ENCODE results near the gene TRPV5. TPM values are rescaled to one million over a fixed set of nuclear protein-coding genes. Genes with fewer than 3 reads are reported as not detected.
"Not testable (repeated sequence)": the region's sequence is repeated elsewhere in the genome, so short reads cannot be mapped to it uniquely, and the experiment has no call there.

The TRPV5 gene
- total RNA-seq (0.26 TPM), polyA plus RNA-seq (not detected)

DNA sequence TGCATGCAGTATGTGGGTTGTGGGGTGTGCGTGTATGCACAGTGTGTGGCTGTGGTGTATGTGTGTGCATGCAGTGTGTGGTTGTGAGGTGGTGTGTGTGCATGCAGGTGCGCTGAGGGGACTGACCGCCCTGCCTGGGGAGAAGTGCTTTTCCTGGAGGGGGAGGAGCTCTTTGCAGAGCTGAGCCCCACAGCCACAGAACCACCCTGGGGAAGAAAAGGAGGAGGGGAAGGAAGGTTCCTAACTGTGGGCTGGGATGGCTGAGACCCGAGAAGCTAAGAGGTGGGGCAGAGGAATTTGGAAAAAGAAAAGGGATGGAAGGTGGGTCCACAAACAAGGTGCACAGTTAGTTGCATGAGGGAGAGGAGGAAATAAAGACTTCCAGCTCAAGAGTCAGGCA lies at the start of gene TRPV5:
TRPV5 (minus strand) TSS at position 123 of the 400 bp plus-strand sequence. CDS start 287 bp downstream, outside the sequence.
- no peaks in the 10 kb centered on the region for H3K4me1 ChIP-seq (ENCODE audit: insufficient read depth)
- H3K27ac ChIP-seq (ENCODE audit: low read depth) = no peak within 1 kb of the TSS
- H3K4me3 ChIP-seq (ENCODE audit: low read depth, low read length) = no peak within 1 kb of the TSS
- DNase-seq (ENCODE audit: extremely low spot score) = no peak
- WGBS = 76% methylated on average over 4 of the region's 4 CpGs
- no peaks in the 10 kb centered on the region for H3K36me3 ChIP-seq (ENCODE audit: insufficient read depth)

- 88% methylated on average over 4 of the region's 4 CpGs for WGBS
Measured at GRCh38 chr7:142978402-142978801, 44.9 kb upstream of the TRPV5 start.

GRCh38 chr7:142974626-142975025 lies 41.1 kb upstream of the TRPV5 start:
- Histone ChIP-seq H3K27ac (ENCODE audit: low read depth) (no peak overlapping the region), H3K4me3 (ENCODE audit: low read depth, low read length) (no peak overlapping the region), H3K4me1 (ENCODE audit: insufficient read depth) (no peaks in the 10 kb centered on the region), H3K36me3 (ENCODE audit: insufficient read depth) (no peaks in the 10 kb centered on the region)
- no peak for DNase-seq (ENCODE audit: extremely low spot score)
- 77% methylated on average over 3 of the region's 3 CpGs for WGBS

More at GRCh38 chr7:142978402-142978801, 44.9 kb upstream of the TRPV5 start:
- not testable (repeated sequence) for H3K36me3 ChIP-seq (ENCODE audit: insufficient read depth); H3K27ac ChIP-seq (ENCODE audit: low read depth); H3K4me1 ChIP-seq (ENCODE audit: insufficient read depth); H3K4me3 ChIP-seq (ENCODE audit: low read depth, low read length); DNase-seq (ENCODE audit: extremely low spot score)

DNA sequence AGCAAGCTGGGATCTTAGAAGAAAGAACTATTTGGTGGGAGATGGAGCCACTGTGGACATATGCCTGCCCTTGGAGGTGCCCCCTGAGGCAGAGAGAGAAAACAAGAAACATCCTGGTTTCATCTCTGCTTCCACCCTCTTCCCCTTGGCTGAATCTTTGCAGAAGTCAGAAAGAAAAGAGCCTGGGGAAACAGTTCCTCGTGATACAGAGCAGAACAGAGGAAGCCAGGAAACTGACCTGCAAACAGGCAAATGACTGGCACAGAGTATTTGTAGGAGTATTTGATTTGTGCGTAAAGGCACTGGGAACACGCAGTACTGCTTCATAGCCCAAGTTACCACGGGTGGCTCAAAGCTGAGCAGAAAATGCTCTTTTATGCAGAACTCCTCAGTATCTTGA lies 35.6 kb upstream of the TRPV5 start:
- H3K4me1 ChIP-seq (ENCODE audit: insufficient read depth) = no peaks in the 10 kb centered on the region
- no peak for DNase-seq (ENCODE audit: extremely low spot score)

GRCh38 chr7:142968229-142968628 lies 34.7 kb upstream of the TRPV5 start:
- Histone ChIP-seq H3K4me1 (ENCODE audit: insufficient read depth) (no peaks in the 10 kb centered on the region), H3K4me3 (ENCODE audit: low read depth, low read length) (no peak overlapping the region), H3K27ac (ENCODE audit: low read depth) (no peak overlapping the region), H3K36me3 (ENCODE audit: insufficient read depth) (no peaks in the 10 kb centered on the region)
- 84% methylated on average over 4 of the region's 4 CpGs for WGBS
- DNase-seq (ENCODE audit: extremely low spot score) = no peak

More for the DNA sequence above, 35.6 kb upstream of the TRPV5 start:
- no peaks in the 10 kb centered on the region for H3K36me3 ChIP-seq (ENCODE audit: insufficient read depth)
- WGBS = 64% methylated on average over 4 of the region's 4 CpGs
- no peak overlapping the region for H3K27ac ChIP-seq (ENCODE audit: low read depth)
- no peak overlapping the region for H3K4me3 ChIP-seq (ENCODE audit: low read depth, low read length)

DNA sequence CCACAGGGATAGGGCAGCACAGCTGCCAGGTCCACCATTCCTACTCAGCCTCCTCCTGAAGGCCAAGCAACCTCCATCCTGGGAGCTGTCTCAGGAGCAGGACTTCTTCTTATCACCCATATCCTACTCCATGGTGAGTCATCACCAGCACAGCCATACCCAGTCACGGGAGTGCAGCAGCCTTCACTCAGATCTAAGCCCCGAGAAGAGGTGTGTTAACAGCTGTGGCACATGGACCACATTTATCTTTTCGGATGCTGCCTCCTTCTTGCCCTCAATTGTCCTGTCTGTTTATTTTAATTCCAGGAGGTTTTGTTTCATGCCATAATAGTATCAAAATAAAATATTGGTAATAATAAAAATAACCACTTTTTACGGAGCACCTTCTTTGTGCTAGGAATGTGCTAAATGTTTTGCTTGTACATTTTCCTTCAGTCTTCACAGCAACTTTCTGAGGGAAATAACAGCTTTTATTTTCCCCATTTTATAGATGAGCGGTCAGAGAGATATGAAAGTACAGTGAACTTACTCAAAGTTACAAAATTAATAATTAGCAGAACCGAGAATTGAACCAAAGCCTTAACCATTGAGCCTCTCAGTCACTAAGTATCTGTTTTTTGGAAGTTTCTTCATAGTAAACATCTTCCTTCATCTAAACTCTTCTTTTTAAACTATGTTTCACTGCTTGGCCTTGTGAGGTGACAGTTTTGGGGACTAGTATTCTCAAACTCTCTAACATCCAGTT lies 31.1 kb upstream of the TRPV5 start:
- no peak overlapping the region for H3K4me3 ChIP-seq (ENCODE audit: low read depth, low read length)
- H3K36me3 ChIP-seq (ENCODE audit: insufficient read depth) = no peaks in the 10 kb centered on the region
- no peak overlapping the region for H3K27ac ChIP-seq (ENCODE audit: low read depth)
- WGBS = 79% methylated on average over 6 of the region's 6 CpGs
- DNase-seq (ENCODE audit: extremely low spot score) = no peak
- H3K4me1 ChIP-seq (ENCODE audit: insufficient read depth) = no peaks in the 10 kb centered on the region

- Histone ChIP-seq H3K4me3 (ENCODE audit: low read depth, low read length) (no peak overlapping the region), H3K4me1 (ENCODE audit: insufficient read depth) (no peaks in the 10 kb centered on the region), H3K36me3 (ENCODE audit: insufficient read depth) (no peaks in the 10 kb centered on the region), H3K27ac (ENCODE audit: low read depth) (no peak overlapping the region)
- DNase-seq (ENCODE audit: extremely low spot score) = no peak
- WGBS = 90% methylated on average over 2 of the region's 2 CpGs
Measured at GRCh38 chr7:142963993-142964392, 30.4 kb upstream of the TRPV5 start.

DNA sequence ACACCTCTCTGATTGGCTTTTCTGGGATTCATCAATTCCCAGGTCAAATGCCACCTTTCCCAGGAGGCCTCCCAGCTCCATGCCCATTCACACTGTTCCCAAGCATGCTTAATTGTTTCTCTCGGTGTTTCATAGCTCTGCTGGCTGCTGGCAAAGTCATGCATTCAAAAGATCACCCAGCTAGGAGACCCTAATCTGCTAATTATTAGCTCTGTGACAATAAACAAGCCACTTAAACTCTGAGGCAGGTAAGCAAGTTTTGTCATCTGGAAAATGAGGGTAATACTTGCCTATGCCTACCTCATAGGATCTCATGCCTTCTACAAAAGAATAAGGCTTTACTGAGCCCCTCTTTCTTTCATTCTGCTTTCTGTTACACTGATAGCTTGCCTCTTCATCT lies 29.4 kb upstream of the TRPV5 start:
- no peaks in the 10 kb centered on the region for H3K36me3 ChIP-seq (ENCODE audit: insufficient read depth)
- H3K27ac ChIP-seq (ENCODE audit: low read depth) = no peak overlapping the region
- no peak for DNase-seq (ENCODE audit: extremely low spot score)
- H3K4me3 ChIP-seq (ENCODE audit: low read depth, low read length) = no peak overlapping the region
- no peaks in the 10 kb centered on the region for H3K4me1 ChIP-seq (ENCODE audit: insufficient read depth)
- WGBS = 35% methylated on average over 1 of the region's 1 CpG

GRCh38 chr7:142961973-142962926 lies 28.7 kb upstream of the TRPV5 start, which contains the start of gene KEL:
Gene KEL, minus strand, starts transcription at chr7:142962363. Its CDS starts 157 bp downstream, at chr7:142962206.
- Histone ChIP-seq H3K27ac (ENCODE audit: low read depth) (no peak within 1 kb of the TSS), H3K36me3 (ENCODE audit: insufficient read depth) (no peaks in the 10 kb centered on the region), H3K4me1 (ENCODE audit: insufficient read depth) (no peaks in the 10 kb centered on the region), H3K4me3 (ENCODE audit: low read depth, low read length) (no peak within 1 kb of the TSS)
- 57% methylated on average over 9 of the region's 9 CpGs for WGBS
- no peak for DNase-seq (ENCODE audit: extremely low spot score)

GRCh38 chr7:142961595-142961972 lies 28.0 kb upstream of the TRPV5 start:
- no peaks in the 10 kb centered on the region for H3K36me3 ChIP-seq (ENCODE audit: insufficient read depth)
- WGBS = 81% methylated on average over 4 of the region's 4 CpGs
- H3K4me3 ChIP-seq (ENCODE audit: low read depth, low read length) = no peak overlapping the region
- no peak for DNase-seq (ENCODE audit: extremely low spot score)
- no peak overlapping the region for H3K27ac ChIP-seq (ENCODE audit: low read depth)
- no peaks in the 10 kb centered on the region for H3K4me1 ChIP-seq (ENCODE audit: insufficient read depth)

- Histone ChIP-seq H3K36me3 (ENCODE audit: insufficient read depth) (no peaks in the 10 kb centered on the region), H3K4me3 (ENCODE audit: low read depth, low read length) (no peak overlapping the region), H3K27ac (ENCODE audit: low read depth) (no peak overlapping the region), H3K4me1 (ENCODE audit: insufficient read depth) (no peaks in the 10 kb centered on the region)
- WGBS = 89% methylated on average over 5 of the region's 5 CpGs
- no peak for DNase-seq (ENCODE audit: extremely low spot score)
Measured at GRCh38 chr7:142960955-142961512, 27.5 kb upstream of the TRPV5 start.

- H3K27ac ChIP-seq (ENCODE audit: low read depth) = no peak overlapping the region
- DNase-seq (ENCODE audit: extremely low spot score) = no peak
- H3K36me3 ChIP-seq (ENCODE audit: insufficient read depth) = no peaks in the 10 kb centered on the region
- no peaks in the 10 kb centered on the region for H3K4me1 ChIP-seq (ENCODE audit: insufficient read depth)
- no peak overlapping the region for H3K4me3 ChIP-seq (ENCODE audit: low read depth, low read length)
Measured at GRCh38 chr7:142959202-142959601, 25.7 kb upstream of the TRPV5 start.

GRCh38 chr7:142957723-142958122 lies 24.2 kb upstream of the TRPV5 start:
- Histone ChIP-seq H3K27ac (ENCODE audit: low read depth) (no peak overlapping the region), H3K4me3 (ENCODE audit: low read depth, low read length) (no peak overlapping the region), H3K36me3 (ENCODE audit: insufficient read depth) (no peaks in the 10 kb centered on the region), H3K4me1 (ENCODE audit: insufficient read depth) (no peaks in the 10 kb centered on the region)
- no peak for DNase-seq (ENCODE audit: extremely low spot score)
- WGBS = 67% methylated on average over 8 of the region's 8 CpGs

Data from urinary bladder (tissue), 4 donors.